HepG2 (cell line): ENCODE results near the gene ASXL1. TPM values are rescaled to one million over a fixed set of nuclear protein-coding genes. Genes with fewer than 3 reads are reported as not detected.

ENCODE experiments used
- EZH2 ChIP-seq: conservative IDR thresholded peaks from 2 replicates; pipeline ENCODE4 v1.6.1; 2012; ENCODE audit warnings: mild to moderate bottlenecking, low read depth, low read length, moderate library complexity
- MED1 ChIP-seq: sonication (generic); formaldehyde crosslinking; IDR thresholded peaks from 2 replicates; pipeline ENCODE4 v1.4.0; 2020; ENCODE audit warnings: missing genetic modification reagents
- NRL ChIP-seq: sonication (generic); formaldehyde crosslinking; IDR thresholded peaks from 2 replicates; pipeline ENCODE4 v1.5.0; 2020; ENCODE audit warnings: missing genetic modification reagents, mild to moderate bottlenecking, moderate library complexity, borderline replicate concordance
- PHF8 ChIP-seq: sonication (generic); formaldehyde crosslinking; IDR thresholded peaks from 2 replicates; pipeline ENCODE4 v1.5.0; 2020; ENCODE audit warnings: missing genetic modification reagents
- RELA ChIP-seq: sonication (generic); formaldehyde crosslinking; IDR thresholded peaks from 2 replicates; pipeline ENCODE4 v1.4.0; 2020; ENCODE audit warnings: missing genetic modification reagents
- SOX13 ChIP-seq, 3 experiments: fragments of 450-650 bp in 1 of 3; sonication (generic) in 1 of 3; formaldehyde crosslinking in 1 of 3; IDR thresholded peaks in 2 of 3; conservative IDR thresholded peaks in 1 of 3; 2 replicates each; pipeline versions ENCODE4 v1.5.0 to v1.6.1; 2016 to 2020; ENCODE audit warnings: antibody characterized with exemption in 1 of 3, mild to moderate bottlenecking in 1 of 3, missing compliant biosample characterization in 1 of 3, missing genetic modification reagents in 1 of 3, moderate library complexity in 1 of 3
- SP1 ChIP-seq, 2 experiments: fragments of 450-650 bp in 1 of 2; sonication (generic) in 1 of 2; formaldehyde crosslinking in 1 of 2; IDR thresholded peaks; 2 replicates each; pipeline versions ENCODE4 v1.4.0 to v1.6.1; 2016 to 2020; ENCODE audit warnings: missing genetic modification reagents in 1 of 2
- SYNCRIP ChIP-seq: fragments of 200-400 bp; formaldehyde crosslinking; IDR thresholded peaks from 2 replicates; pipeline ENCODE4 v1.6.1; 2018; ENCODE audit warnings: mild to moderate bottlenecking, low read depth, low read length; ENCODE audit not compliant: insufficient read depth
- ZNF225 ChIP-seq: sonication (generic); formaldehyde crosslinking; IDR thresholded peaks from 2 replicates; pipeline ENCODE4 v1.4.0; 2020; ENCODE audit warnings: mild to moderate bottlenecking, missing genetic modification reagents
- ZNF670 ChIP-seq: sonication (generic); formaldehyde crosslinking; IDR thresholded peaks from 2 replicates; pipeline ENCODE4 v1.8.0; 2022; ENCODE audit warnings: mild to moderate bottlenecking, missing genetic modification reagents, borderline replicate concordance
- ZNF749 ChIP-seq: sonication (generic); formaldehyde crosslinking; IDR thresholded peaks from 2 replicates; pipeline ENCODE4 v1.8.0; 2022; ENCODE audit warnings: mild to moderate bottlenecking, missing genetic modification reagents, moderate library complexity, borderline replicate concordance
- ZNF878 ChIP-seq: sonication (generic); formaldehyde crosslinking; IDR thresholded peaks from 2 replicates; pipeline ENCODE4 v1.8.1; 2023; ENCODE audit warnings: mild to moderate bottlenecking, missing genetic modification reagents, moderate library complexity
- polyA plus RNA-seq, 8 experiments: library from polyadenylated mRNA; depleted of rRNA in 3 of 8; stranded (reverse) in 7 of 8; unstranded in 1 of 8; fragments of >200 nt; fragmentation: Illumina TruSeq in 4 of 8; extraction: Trizol in 4 of 8; gene quantifications; 2 replicates each; pipeline versions ENCODE4 v1.2.1 to v1.2.3, GENCODE V29; 2011 to 2016; ENCODE audit warnings: low read depth in 4 of 8, missing spikeins in 1 of 8, mixed read lengths in 1 of 8; ENCODE audit not compliant: insufficient read depth in 1 of 8
- total RNA-seq, 5 experiments: library from RNA; depleted of rRNA; stranded (reverse); fragments of >200 nt; fragmentation: Illumina TruSeq; extraction: Trizol; gene quantifications; 2 replicates each; pipeline ENCODE4 v1.2.3, GENCODE V29; 2016; ENCODE audit warnings: low read depth in 1 of 5
- TF ChIP-seq, protein P1 (sequence below), 2 experiments: sonication (generic) in 1 of 2; formaldehyde crosslinking in 1 of 2; IDR thresholded peaks; 2 replicates each; pipeline versions ENCODE4 v1.6.1 to v1.9.0; 2014 to 2022; ENCODE audit warnings: antibody characterized with exemption in 1 of 2, borderline replicate concordance in 1 of 2, inconsistent platforms in 1 of 2, low read depth in 1 of 2, missing genetic modification reagents in 1 of 2
- TF ChIP-seq, protein P2 (sequence below): sonication (generic); formaldehyde crosslinking; IDR thresholded peaks from 2 replicates; pipeline ENCODE4 v1.8.0; 2022; ENCODE audit warnings: missing genetic modification reagents, mild to moderate bottlenecking, moderate library complexity, borderline replicate concordance
- TF ChIP-seq, protein P3 (sequence below): sonication (generic); formaldehyde crosslinking; IDR thresholded peaks from 2 replicates; pipeline ENCODE4 v1.4.0; 2020; ENCODE audit warnings: missing genetic modification reagents
- TF ChIP-seq, protein P4 (sequence below): IDR thresholded peaks from 2 replicates; pipeline ENCODE4 v1.6.1; 2016; ENCODE audit warnings: control low read depth

Gene ASXL1
- total and polyA plus RNA-seq, 2 of the 13 experiments (the other 11 are each of a cell fraction or from before 2014, with no cell fraction given) = 62.1 to 74.8 TPM

DNA sequence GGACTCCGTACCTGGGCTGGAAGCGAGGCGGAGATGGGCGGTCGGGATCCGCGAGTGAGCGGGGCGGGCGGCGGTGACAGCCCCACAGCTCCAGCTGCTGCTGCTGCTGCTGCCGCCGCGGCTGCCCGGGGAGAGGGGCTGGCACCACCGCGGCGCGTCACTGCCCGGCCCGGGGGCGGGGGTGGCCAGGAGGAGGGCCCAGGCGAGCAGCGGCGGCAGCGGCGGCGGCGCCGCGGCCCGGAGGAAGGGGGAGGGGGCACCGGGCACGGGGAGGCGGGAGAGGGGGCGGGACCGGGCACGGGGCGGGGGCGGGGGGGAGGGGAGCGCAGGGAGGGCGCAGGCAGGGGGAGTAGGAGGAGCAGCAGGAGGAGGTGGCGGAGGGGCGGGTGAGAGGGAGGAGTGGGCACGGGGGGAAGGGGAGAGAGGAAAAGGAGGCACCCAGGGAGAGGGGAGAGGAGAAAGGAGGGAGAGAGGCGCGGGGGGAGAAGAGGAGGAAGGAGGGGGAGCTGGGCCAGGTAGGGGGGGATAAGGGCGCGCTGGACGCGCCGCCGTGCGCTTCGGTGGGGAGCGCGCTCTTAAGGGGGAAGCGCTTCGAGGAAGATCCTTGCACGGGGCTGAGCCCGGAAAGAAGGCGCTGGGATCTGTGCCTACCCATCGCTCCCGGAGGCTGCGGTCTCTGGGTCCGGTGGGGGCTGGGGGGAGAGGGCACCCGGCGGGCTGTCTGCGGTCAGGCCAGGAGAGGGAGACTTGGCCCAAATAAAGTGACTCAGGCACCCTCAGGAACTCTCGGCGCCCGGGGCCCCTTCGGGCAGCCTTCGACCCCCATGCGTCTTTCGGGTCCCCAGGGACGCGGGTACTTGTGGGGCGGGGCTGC is 125.5 kb downstream of the ASXL1 start (continued):
- TF ChIP-seq ZNF670 (CRISPR knock-in tag) (no peak; the same call in 1 of the 2 replicates), SYNCRIP (no peak), MED1 (CRISPR knock-in tag) (0 out of 2 replicates have a peak, but pooled peaks have one; percentile 23), EZH2 (no peak), ZNF225 (CRISPR knock-in tag) (no peak), ZNF749 (CRISPR knock-in tag) (no peak), RELA (CRISPR knock-in tag) (0 out of 2 replicates have a peak, but pooled peaks have one; percentile 34), SOX13 (IDR thresholded peaks at IDR 0.05) (no peak), SOX13 (CRISPR knock-in tag; conservative IDR thresholded peaks at IDR 0.05 in 1 of 2, IDR thresholded peaks at IDR 0.05 in 1 of 2) (peak in 1 of 2 experiments; percentile 51; a peak in 2 of 4 replicates), NRL (CRISPR knock-in tag) (peak; percentile 88; the same call in 1 of the 2 replicates), ZNF878 (no peak), PHF8 (CRISPR knock-in tag) (peak; percentile 15; the same call in 1 of the 2 replicates), SP1 (IDR thresholded peaks at IDR 0.05) (no peak), SP1 (CRISPR knock-in tag; IDR thresholded peaks at IDR 0.05) (peak; percentile 32; the same call in 1 of the 2 replicates)
- TF ChIP-seq, protein P1, sequence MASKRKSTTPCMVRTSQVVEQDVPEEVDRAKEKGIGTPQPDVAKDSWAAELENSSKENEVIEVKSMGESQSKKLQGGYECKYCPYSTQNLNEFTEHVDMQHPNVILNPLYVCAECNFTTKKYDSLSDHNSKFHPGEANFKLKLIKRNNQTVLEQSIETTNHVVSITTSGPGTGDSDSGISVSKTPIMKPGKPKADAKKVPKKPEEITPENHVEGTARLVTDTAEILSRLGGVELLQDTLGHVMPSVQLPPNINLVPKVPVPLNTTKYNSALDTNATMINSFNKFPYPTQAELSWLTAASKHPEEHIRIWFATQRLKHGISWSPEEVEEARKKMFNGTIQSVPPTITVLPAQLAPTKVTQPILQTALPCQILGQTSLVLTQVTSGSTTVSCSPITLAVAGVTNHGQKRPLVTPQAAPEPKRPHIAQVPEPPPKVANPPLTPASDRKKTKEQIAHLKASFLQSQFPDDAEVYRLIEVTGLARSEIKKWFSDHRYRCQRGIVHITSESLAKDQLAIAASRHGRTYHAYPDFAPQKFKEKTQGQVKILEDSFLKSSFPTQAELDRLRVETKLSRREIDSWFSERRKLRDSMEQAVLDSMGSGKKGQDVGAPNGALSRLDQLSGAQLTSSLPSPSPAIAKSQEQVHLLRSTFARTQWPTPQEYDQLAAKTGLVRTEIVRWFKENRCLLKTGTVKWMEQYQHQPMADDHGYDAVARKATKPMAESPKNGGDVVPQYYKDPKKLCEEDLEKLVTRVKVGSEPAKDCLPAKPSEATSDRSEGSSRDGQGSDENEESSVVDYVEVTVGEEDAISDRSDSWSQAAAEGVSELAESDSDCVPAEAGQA (IDR thresholded peaks at IDR 0.05; ENCODE audit: low read depth) = no peak
- TF ChIP-seq, protein P1 (CRISPR knock-in tag; IDR thresholded peaks at IDR 0.05; ENCODE audit: borderline replicate concordance) = 0 out of 2 replicates have a peak, but pooled peaks have one; percentile 19
- TF ChIP-seq, protein P2, sequence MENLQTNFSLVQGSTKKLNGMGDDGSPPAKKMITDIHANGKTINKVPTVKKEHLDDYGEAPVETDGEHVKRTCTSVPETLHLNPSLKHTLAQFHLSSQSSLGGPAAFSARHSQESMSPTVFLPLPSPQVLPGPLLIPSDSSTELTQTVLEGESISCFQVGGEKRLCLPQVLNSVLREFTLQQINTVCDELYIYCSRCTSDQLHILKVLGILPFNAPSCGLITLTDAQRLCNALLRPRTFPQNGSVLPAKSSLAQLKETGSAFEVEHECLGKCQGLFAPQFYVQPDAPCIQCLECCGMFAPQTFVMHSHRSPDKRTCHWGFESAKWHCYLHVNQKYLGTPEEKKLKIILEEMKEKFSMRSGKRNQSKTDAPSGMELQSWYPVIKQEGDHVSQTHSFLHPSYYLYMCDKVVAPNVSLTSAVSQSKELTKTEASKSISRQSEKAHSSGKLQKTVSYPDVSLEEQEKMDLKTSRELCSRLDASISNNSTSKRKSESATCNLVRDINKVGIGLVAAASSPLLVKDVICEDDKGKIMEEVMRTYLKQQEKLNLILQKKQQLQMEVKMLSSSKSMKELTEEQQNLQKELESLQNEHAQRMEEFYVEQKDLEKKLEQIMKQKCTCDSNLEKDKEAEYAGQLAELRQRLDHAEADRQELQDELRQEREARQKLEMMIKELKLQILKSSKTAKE (CRISPR knock-in tag) = no peak; the same call in 1 of the 2 replicates
- TF ChIP-seq, protein P3, sequence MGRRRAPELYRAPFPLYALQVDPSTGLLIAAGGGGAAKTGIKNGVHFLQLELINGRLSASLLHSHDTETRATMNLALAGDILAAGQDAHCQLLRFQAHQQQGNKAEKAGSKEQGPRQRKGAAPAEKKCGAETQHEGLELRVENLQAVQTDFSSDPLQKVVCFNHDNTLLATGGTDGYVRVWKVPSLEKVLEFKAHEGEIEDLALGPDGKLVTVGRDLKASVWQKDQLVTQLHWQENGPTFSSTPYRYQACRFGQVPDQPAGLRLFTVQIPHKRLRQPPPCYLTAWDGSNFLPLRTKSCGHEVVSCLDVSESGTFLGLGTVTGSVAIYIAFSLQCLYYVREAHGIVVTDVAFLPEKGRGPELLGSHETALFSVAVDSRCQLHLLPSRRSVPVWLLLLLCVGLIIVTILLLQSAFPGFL (CRISPR knock-in tag) = no peak
- TF ChIP-seq, protein P4, sequence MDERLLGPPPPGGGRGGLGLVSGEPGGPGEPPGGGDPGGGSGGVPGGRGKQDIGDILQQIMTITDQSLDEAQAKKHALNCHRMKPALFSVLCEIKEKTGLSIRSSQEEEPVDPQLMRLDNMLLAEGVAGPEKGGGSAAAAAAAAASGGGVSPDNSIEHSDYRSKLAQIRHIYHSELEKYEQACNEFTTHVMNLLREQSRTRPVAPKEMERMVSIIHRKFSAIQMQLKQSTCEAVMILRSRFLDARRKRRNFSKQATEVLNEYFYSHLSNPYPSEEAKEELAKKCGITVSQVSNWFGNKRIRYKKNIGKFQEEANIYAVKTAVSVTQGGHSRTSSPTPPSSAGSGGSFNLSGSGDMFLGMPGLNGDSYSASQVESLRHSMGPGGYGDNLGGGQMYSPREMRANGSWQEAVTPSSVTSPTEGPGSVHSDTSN (CRISPR knock-in tag) = no peak
